Naive thymus-derived CD4-positive, alpha-beta T cell (primary cell): ENCODE data around the gene FALEC. TPM values are rescaled to one million over a fixed set of nuclear protein-coding genes. Genes with fewer than 3 reads are reported as not detected.

ENCODE experiments used
- ATAC-seq: fragments of 150-1000 bp; cut with Tn5 transposase; 2 replicates; pipeline ENCODE4 v1.10.0; 2021; ENCODE audit warnings: mild to moderate bottlenecking, moderate library complexity
- CTCF ChIA-PET: fragments of 350-600 bp; sonication (Branson Sonifier 250); formaldehyde crosslinking; loops from one replicate; lab custom pipeline; 2021; ENCODE audit warnings: antibody characterized with exemption; lab: Charles Lee
- POLR2A ChIA-PET: fragments of 350-600 bp; sonication (Branson Sonifier 250); formaldehyde crosslinking; loops from one replicate; lab custom pipeline; 2021; ENCODE audit warnings: antibody characterized with exemption, inconsistent platforms; lab: Charles Lee
- DNase-seq, 9 donors: peaks; one replicate each; pipeline versions ENCODE4 v3.0.0 to v3.0.0-alpha.2; 2020 to 2022; ENCODE audit warnings: mixed read lengths in 1 of 9
- H3K27ac ChIP-seq: one replicate; pipeline ENCODE4 v1.7.0; 2013; ENCODE audit warnings: mild to moderate bottlenecking, low read depth, low read length, moderate library complexity
- H3K27me3 ChIP-seq, 2 donors: one replicate each; pipeline ENCODE4 v1.7.0; 2013; ENCODE audit warnings: low read length in 2 of 2, mild to moderate bottlenecking in 2 of 2, moderate library complexity in 2 of 2; ENCODE audit not compliant: control insufficient read depth in 2 of 2, insufficient read depth in 2 of 2
- H3K36me3 ChIP-seq, 3 experiments: 1 replicate in 2 of 3; 2 replicates in 1 of 3; pipeline ENCODE4 v1.7.0; 2013; ENCODE audit warnings: low read length in 3 of 3, mild to moderate bottlenecking in 3 of 3, moderate library complexity in 1 of 3; ENCODE audit not compliant: insufficient read depth in 3 of 3, control insufficient read depth in 2 of 3
- H3K4me1 ChIP-seq, 2 donors: one replicate each; pipeline ENCODE4 v1.7.0; 2013; ENCODE audit warnings: low read length in 2 of 2, mild to moderate bottlenecking in 2 of 2, moderate library complexity in 1 of 2; ENCODE audit not compliant: control insufficient read depth in 2 of 2, insufficient read depth in 2 of 2
- H3K4me3 ChIP-seq: 2 replicates; pipeline ENCODE4 v1.7.0; 2013; ENCODE audit warnings: mild to moderate bottlenecking, low read length
- H3K9me3 ChIP-seq, 3 experiments: 1 replicate in 2 of 3; 2 replicates in 1 of 3; pipeline ENCODE4 v1.7.0; 2013; ENCODE audit warnings: low read length in 3 of 3; ENCODE audit not compliant: control insufficient read depth in 2 of 3
- H3K27ac Mint-ChIP-seq, 9 donors: one replicate each; pipeline ENCODE4 v1.8.0; 2020 to 2022; ENCODE audit warnings: mixed read lengths in 9 of 9, mild to moderate bottlenecking in 8 of 9, moderate library complexity in 5 of 9, inconsistent platforms in 2 of 9
- H3K27me3 Mint-ChIP-seq, 5 donors: one replicate each; pipeline ENCODE4 v1.8.0; 2021 to 2022; ENCODE audit warnings: mixed read lengths in 5 of 5, mild to moderate bottlenecking in 1 of 5
- H3K36me3 Mint-ChIP-seq, 5 donors: one replicate each; pipeline ENCODE4 v1.8.0; 2020 to 2022; ENCODE audit warnings: mixed read lengths in 5 of 5, mild to moderate bottlenecking in 3 of 5, inconsistent platforms in 1 of 5
- H3K4me1 Mint-ChIP-seq, 7 donors: one replicate each; pipeline ENCODE4 v1.8.0; 2020 to 2022; ENCODE audit warnings: mixed read lengths in 7 of 7, mild to moderate bottlenecking in 3 of 7, inconsistent platforms in 1 of 7
- H3K4me3 Mint-ChIP-seq, 10 donors: one replicate each; pipeline ENCODE4 v1.8.0; 2020 to 2022; ENCODE audit warnings: mild to moderate bottlenecking in 10 of 10, mixed read lengths in 10 of 10, moderate library complexity in 6 of 10, inconsistent platforms in 2 of 10
- H3K9me3 Mint-ChIP-seq, 11 donors: one replicate each; pipeline ENCODE4 v1.8.0; 2020 to 2022; ENCODE audit warnings: mixed read lengths in 11 of 11, mild to moderate bottlenecking in 4 of 11, inconsistent platforms in 1 of 11, moderate library complexity in 1 of 11
- intact Hi-C, 2 donors: fragments of 100-400 bp; cut with micrococcal nuclease; formaldehyde crosslinking; loops; one replicate each; pipeline ENCODE4 v1.15.1; 2023
- polyA plus RNA-seq, 2 donors: library from polyadenylated mRNA; unstranded; fragments of 300-500 nt; fragmentation: Illumina TruSeq; gene quantifications; one replicate each; pipeline ENCODE4 v1.2.3, GENCODE V29; 2021
- total RNA-seq, 6 experiments: library from RNA in 5 of 6; stranded (reverse) in 5 of 6; gene quantifications; 1 replicate in 5 of 6; 2 replicates in 1 of 6; pipeline ENCODE4 v1.2.3 and lab custom pipeline; 2021 to 2026

Gene FALEC
- total RNA-seq = 1 to 10 TPM in 1 of 5 experiments, under 1 TPM in 1, not detected in 3; 0.44 to 2.5 TPM
- polyA plus RNA-seq = under 1 TPM in 1 of 2 donors, not detected in 1; 0.76 TPM
- not detected for total RNA-seq (lab: John Stamatoyannopoulos, UW)

DNA sequence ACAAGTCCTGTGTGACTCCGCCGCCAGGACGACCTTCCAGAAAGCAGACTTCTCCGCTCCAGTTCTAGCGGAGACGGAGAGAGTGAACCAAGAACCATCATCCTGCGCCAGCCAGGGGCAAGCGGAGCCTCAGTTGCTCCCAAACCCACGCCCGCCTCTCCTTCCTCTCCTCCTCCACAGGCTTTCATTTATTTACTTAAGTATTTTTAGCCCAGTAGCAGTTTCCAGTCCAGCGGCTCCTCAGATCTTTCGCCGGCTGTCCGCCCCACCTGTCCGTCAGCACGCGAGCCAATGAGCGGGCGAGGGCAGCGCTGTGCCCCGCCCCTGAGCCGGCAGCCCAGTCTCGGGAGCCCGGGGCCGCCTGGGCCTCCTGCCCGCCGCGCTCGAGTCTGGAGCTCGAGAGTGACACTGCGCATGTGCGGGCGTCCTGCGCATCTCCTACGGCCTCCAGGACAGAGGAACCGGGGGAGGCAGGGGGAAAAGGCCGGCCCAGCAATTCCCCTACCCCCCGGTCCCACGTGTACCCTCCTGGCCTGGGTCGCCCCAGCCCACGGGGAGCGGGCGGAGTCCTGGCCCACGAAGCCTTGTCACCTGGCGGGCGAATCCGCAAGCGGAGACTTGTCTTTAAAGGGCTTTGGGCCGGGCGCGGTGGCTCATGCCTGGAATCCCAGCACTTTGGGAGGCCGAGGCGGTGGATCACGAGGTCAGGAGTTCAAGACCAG lies at the start of gene FALEC:
Gene FALEC, plus strand, starts transcription at position 425 of the 722 bp plus-strand sequence.
- H3K36me3 ChIP-seq = no peaks in the 10 kb centered on the region
- ChIA-PET CTCF (interaction anchor here (0.6 to 1.4 kb wide), 8 partner anchors 10 to 404 kb away, joined by 3 to 8 read pairs (median 4); no protein-coding TSS in a partner anchor), POLR2A (interaction anchor here (0.6 to 2.7 kb wide), 18 partner anchors 26 to 308 kb away, joined by 3 to 16 read pairs (median 3); partner anchors contain the start of genes ENSA, PRPF3, RPRD2 and TARS2)
- no peaks in the 10 kb centered on the region for H3K27me3 ChIP-seq
- H3K4me3 ChIP-seq = peak within 1 kb of the TSS; percentile 58
- H3K4me1 ChIP-seq = peaks cover 0 to 6% of the 10 kb centered on the region in 2 donors
- Mint-ChIP-seq H3K4me3 (peak within 1 kb of the TSS; percentile 83 to 94 (median 90)), H3K36me3 (peaks cover 0 to 5% (median 0%) of the 10 kb centered on the region in 5 donors), H3K9me3 (no peaks in the 10 kb centered on the region), H3K4me1 (peaks cover 9 to 17% (median 10%) of the 10 kb centered on the region in 7 donors), H3K27ac (peak within 1 kb of the TSS; percentile 40 to 87 (median 76)), H3K27me3 (no peaks in the 10 kb centered on the region)
- no peaks in the 10 kb centered on the region for H3K9me3 ChIP-seq
- peak within 1 kb of the TSS; percentile 64 for H3K27ac ChIP-seq
- ATAC-seq (peak; percentile 99), DNase-seq (peak; percentile 81 to 94 (median 86))
- intact Hi-C loops = loop anchor here (1.0 to 5.0 kb wide), 4 partner anchors 28 to 258 kb away; partner anchors contain the start of genes TARS2 (in 2 of the 2) and CA14 (in 1 of the 2)

DNA sequence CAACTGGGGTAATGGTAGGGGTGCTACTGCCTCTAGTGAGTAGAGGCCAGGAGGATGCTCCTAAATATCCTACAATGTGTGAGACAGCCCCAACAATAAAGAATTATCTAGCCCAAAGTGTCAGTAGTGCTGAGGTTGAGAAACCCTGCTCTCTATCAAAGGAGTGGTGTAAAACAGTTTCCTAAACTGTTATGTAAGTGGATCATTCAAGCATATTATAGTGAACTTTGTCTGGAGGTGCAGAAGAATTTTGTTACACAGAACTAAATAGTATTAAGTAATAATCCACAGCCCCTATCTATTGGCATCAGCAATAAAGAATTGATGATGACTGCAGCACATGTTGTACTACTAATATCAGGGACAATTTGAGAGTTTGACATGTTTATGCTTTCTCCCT lies 48.6 kb upstream of the FALEC start:
- no peak overlapping the region for H3K27ac ChIP-seq
- peaks cover 20 to 53% (median 20%) of the 10 kb centered on the region in 3 experiments for H3K36me3 ChIP-seq
- Mint-ChIP-seq H3K36me3 (peaks cover 13 to 34% (median 23%) of the 10 kb centered on the region in 5 donors), H3K4me1 (peaks cover 0 to 7% (median 5%) of the 10 kb centered on the region in 7 donors), H3K9me3 (no peaks in the 10 kb centered on the region), H3K27me3 (no peaks in the 10 kb centered on the region), H3K27ac (peak overlapping the region in 3 of 9 donors; percentile 29 to 39 (median 34)), H3K4me3 (no peak overlapping the region)
- no peaks in the 10 kb centered on the region for H3K4me1 ChIP-seq
- no peak overlapping the region for H3K4me3 ChIP-seq
- H3K27me3 ChIP-seq = no peaks in the 10 kb centered on the region
- ChIA-PET POLR2A (no interaction called here), CTCF (interaction anchor here (0.7 kb wide), 1 partner anchor 440 kb away, joined by 5 read pairs; no protein-coding TSS in a partner anchor)
- no peaks in the 10 kb centered on the region for H3K9me3 ChIP-seq
- no peak for ATAC-seq
- DNase-seq = no peak
- intact Hi-C loops = loop anchor here in 1 of 2 donors (10.0 kb wide), 1 partner anchor 528 kb away; no protein-coding TSS in a partner anchor

DNA sequence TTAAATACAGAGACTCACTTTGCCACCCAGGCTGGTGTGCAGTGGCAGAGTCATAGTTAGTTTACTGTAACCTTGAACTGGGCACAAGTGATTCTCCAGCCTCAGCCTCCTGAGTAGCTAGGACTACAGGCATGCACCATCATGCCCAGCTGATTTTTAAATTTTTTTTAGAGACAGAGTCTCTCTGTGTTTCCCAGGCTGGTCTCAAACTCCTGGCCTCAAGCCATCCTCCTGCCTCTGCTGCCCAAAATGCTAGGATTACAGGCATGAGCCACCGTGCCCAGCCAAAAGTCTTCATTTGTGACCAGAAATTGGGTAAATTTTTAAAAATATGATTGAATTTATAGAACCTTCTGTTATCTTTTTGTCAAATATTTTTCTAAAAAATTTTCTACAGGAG lies 46.3 kb upstream of the FALEC start:
- no peak overlapping the region for H3K4me3 Mint-ChIP-seq
- H3K27ac Mint-ChIP-seq = no peak overlapping the region
- H3K9me3 Mint-ChIP-seq = no peaks in the 10 kb centered on the region
- Histone ChIP-seq H3K4me3 (no peak overlapping the region), H3K36me3 (peaks cover 23 to 68% (median 23%) of the 10 kb centered on the region in 3 experiments), H3K27me3 (no peaks in the 10 kb centered on the region), H3K4me1 (no peaks in the 10 kb centered on the region), H3K27ac (no peak overlapping the region), H3K9me3 (no peaks in the 10 kb centered on the region)
- POLR2A ChIA-PET = interaction anchor here (0.6 kb wide), 1 partner anchor 70 kb away, joined by 4 read pairs; no protein-coding TSS in a partner anchor
- DNase-seq (no peak), ATAC-seq (no peak)
- H3K4me1 Mint-ChIP-seq = peaks cover 0 to 11% (median 3%) of the 10 kb centered on the region in 7 donors
- H3K36me3 Mint-ChIP-seq = peaks cover 13 to 34% (median 21%) of the 10 kb centered on the region in 5 donors
- intact Hi-C loops = loop anchor here in 1 of 2 donors (10.0 kb wide), 1 partner anchor 526 kb away; no protein-coding TSS in a partner anchor
- CTCF ChIA-PET = interaction anchor here (1.0 kb wide), 1 partner anchor 9 kb away, joined by 3 read pairs; no protein-coding TSS in a partner anchor
- H3K27me3 Mint-ChIP-seq = no peaks in the 10 kb centered on the region

DNA sequence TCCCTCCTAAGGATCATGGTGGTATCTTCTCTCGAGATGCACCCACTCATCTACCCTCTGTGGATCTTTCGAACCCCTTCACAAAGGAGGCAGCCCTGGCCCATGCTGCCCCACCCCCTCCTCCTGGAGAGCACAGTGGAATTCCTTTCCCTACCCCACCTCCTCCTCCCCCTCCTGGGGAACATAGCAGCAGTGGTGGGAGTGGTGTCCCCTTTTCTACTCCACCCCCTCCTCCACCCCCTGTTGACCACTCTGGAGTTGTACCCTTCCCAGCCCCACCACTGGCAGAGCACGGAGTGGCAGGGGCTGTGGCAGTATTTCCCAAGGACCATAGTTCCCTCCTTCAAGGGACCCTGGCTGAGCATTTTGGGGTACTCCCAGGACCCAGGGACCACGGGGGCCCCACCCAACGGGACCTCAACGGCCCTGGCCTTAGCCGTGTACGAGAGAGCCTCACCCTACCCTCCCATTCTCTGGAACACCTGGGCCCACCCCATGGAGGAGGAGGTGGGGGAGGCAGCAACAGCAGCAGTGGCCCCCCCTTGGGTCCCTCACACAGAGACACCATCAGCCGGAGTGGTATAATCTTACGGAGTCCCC lies 42.9 kb upstream of the FALEC start:
- Mint-ChIP-seq H3K36me3 (peaks cover 11 to 22% (median 15%) of the 10 kb centered on the region in 5 donors), H3K9me3 (peaks cover 0 to 1% (median 0%) of the 10 kb centered on the region in 11 donors), H3K4me3 (no peak overlapping the region), H3K27me3 (no peaks in the 10 kb centered on the region), H3K27ac (no peak overlapping the region), H3K4me1 (peaks cover 1 to 15% (median 4%) of the 10 kb centered on the region in 7 donors)
- H3K4me1 ChIP-seq = no peaks in the 10 kb centered on the region
- ATAC-seq (no peak), DNase-seq (no peak)
- H3K36me3 ChIP-seq = peaks cover 18 to 48% (median 20%) of the 10 kb centered on the region in 3 experiments
- no peaks in the 10 kb centered on the region for H3K27me3 ChIP-seq
- POLR2A ChIA-PET = no interaction called here
- no peak overlapping the region for H3K4me3 ChIP-seq
- CTCF ChIA-PET = no interaction called here
- no peaks in the 10 kb centered on the region for H3K9me3 ChIP-seq
- H3K27ac ChIP-seq = no peak overlapping the region
- intact Hi-C loops = no loop called here

DNA sequence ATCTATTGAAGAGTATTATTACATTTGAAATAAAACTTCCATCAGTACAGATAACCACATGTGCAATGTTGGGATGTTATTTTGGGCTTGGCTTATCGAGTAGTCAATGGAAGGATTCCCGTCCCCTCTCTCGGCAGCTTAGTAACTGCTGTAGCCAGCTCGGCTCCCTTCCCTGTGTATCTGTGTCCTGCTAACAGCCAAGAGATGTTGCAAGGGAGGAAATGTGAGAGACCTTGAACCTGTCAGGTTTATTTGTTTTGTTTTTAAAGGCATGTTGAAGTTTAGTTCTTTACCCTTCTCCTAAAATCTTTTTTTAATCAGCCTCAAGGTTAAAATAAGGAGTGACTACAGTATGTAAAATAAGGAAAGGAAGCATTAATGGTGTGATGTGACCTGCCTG lies 41.9 kb upstream of the FALEC start:
- H3K4me3 Mint-ChIP-seq = no peak overlapping the region
- CTCF ChIA-PET = no interaction called here
- H3K9me3 Mint-ChIP-seq = peaks cover 0 to 4% (median 0%) of the 10 kb centered on the region in 11 donors
- H3K4me1 Mint-ChIP-seq = peaks cover 2 to 19% (median 10%) of the 10 kb centered on the region in 7 donors
- peak overlapping the region in 6 of 9 donors; percentile 6 to 69 (median 50) for H3K27ac Mint-ChIP-seq
- no peaks in the 10 kb centered on the region for H3K27me3 Mint-ChIP-seq
- ATAC-seq (no peak), DNase-seq (no peak)
- Histone ChIP-seq H3K27ac (no peak overlapping the region), H3K4me3 (no peak overlapping the region), H3K9me3 (no peaks in the 10 kb centered on the region), H3K27me3 (no peaks in the 10 kb centered on the region), H3K4me1 (no peaks in the 10 kb centered on the region), H3K36me3 (peaks cover 18 to 44% (median 20%) of the 10 kb centered on the region in 3 experiments)
- POLR2A ChIA-PET = no interaction called here
- peaks cover 11 to 22% (median 15%) of the 10 kb centered on the region in 5 donors for H3K36me3 Mint-ChIP-seq
- intact Hi-C loops = no loop called here

DNA sequence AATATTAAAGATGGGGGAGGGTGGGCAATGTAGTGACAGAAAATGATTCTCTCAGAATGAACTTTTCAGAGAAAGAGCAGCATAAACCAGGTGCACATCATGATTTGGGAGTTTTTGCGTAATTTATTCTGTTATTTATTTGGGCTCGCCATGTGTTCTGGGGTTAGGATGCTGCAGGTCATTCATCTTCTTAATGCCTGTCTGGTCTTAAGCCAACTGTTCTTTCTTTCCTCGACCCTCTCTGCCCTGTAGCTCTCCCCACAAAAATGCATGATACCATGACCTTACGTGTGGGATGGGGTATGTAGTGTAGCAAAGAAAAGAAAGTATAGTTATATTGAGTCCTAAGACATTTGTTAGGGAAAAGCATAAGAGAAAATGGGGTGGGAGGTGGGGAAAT lies 40.7 kb upstream of the FALEC start:
- ChIA-PET POLR2A (interaction anchor here (0.6 to 1.0 kb wide), 2 partner anchors 12 to 205 kb away, joined by 3 read pairs; partner anchors contain the start of gene TARS2), CTCF (interaction anchor here (0.5 kb wide), 1 partner anchor 52 kb away, joined by 3 read pairs; no protein-coding TSS in a partner anchor)
- intact Hi-C loops = no loop called here
- peaks cover 2 to 19% (median 14%) of the 10 kb centered on the region in 7 donors for H3K4me1 Mint-ChIP-seq
- H3K27ac ChIP-seq = no peak overlapping the region
- no peak overlapping the region for H3K4me3 Mint-ChIP-seq
- no peaks in the 10 kb centered on the region for H3K27me3 Mint-ChIP-seq
- DNase-seq (no peak), ATAC-seq (no peak)
- no peaks in the 10 kb centered on the region for H3K9me3 ChIP-seq
- no peaks in the 10 kb centered on the region for H3K27me3 ChIP-seq
- H3K4me1 ChIP-seq = no peaks in the 10 kb centered on the region
- peaks cover 9 to 22% (median 15%) of the 10 kb centered on the region in 5 donors for H3K36me3 Mint-ChIP-seq
- H3K4me3 ChIP-seq = no peak overlapping the region
- peaks cover 15 to 40% (median 20%) of the 10 kb centered on the region in 3 experiments for H3K36me3 ChIP-seq
- H3K9me3 Mint-ChIP-seq = peaks cover 0 to 4% (median 0%) of the 10 kb centered on the region in 11 donors
- peak overlapping the region in 1 of 9 donors; percentile 69 for H3K27ac Mint-ChIP-seq
